B cell (primary cell): ENCODE data around the gene MMGT1. TPM values are rescaled to one million over a fixed set of nuclear protein-coding genes. Genes with fewer than 3 reads are reported as not detected.

Experiments
- ATAC-seq: fragments of 200-7000 bp; cut with Tn5 transposase; one replicate; pipeline ENCODE4 v1.10.0; 2021; ENCODE audit warnings: low read depth, mild to moderate bottlenecking, moderate number of reproducible peaks, moderate library complexity
- CTCF ChIA-PET: fragments of 350-600 bp; sonication (Branson Sonifier 250); formaldehyde crosslinking; loops from one replicate; lab custom pipeline; 2021; ENCODE audit warnings: antibody characterized with exemption, inconsistent platforms; lab: Charles Lee
- POLR2A ChIA-PET: fragments of 350-600 bp; sonication (Branson Sonifier 250); formaldehyde crosslinking; loops from one replicate; lab custom pipeline; 2021; ENCODE audit warnings: antibody characterized with exemption; lab: Charles Lee
- DNase-seq: peaks from one replicate; pipeline ENCODE4 v3.0.0; 2013
- H2AFZ ChIP-seq: 2 replicates; pipeline ENCODE4 v1.6.1; 2012; ENCODE audit warnings: mild to moderate bottlenecking, low read depth, low read length; ENCODE audit not compliant: insufficient read depth, poor library complexity, severe bottlenecking
- H3K27ac ChIP-seq, 2 donors: 1 replicate in 1 of 2; 2 replicates in 1 of 2; pipeline ENCODE4 v1.5.1; 2012 to 2013; ENCODE audit warnings: low read length in 2 of 2, mild to moderate bottlenecking in 2 of 2, moderate library complexity in 1 of 2
- H3K27me3 ChIP-seq, 4 experiments: fragments of 200-600 bp in 1 of 4; sonication (generic) in 1 of 4; replicated peaks in 1 of 4; 1 replicate in 2 of 4; 2 replicates in 2 of 4; pipeline versions ENCODE4 v1.6.1 to v1.7.0; 2013 to 2016; ENCODE audit warnings: low read length in 3 of 4, mild to moderate bottlenecking in 2 of 4, mixed read lengths in 1 of 4, moderate library complexity in 1 of 4; ENCODE audit not compliant: insufficient read depth in 4 of 4, control insufficient read depth in 3 of 4; ENCODE audit errors: control extremely low read depth in 1 of 4
- H3K36me3 ChIP-seq, 2 experiments: replicated peaks in 1 of 2; 1 replicate in 1 of 2; 2 replicates in 1 of 2; pipeline versions ENCODE4 v1.6.1 to v1.7.1; 2013; ENCODE audit warnings: low read length in 1 of 2; ENCODE audit not compliant: insufficient read depth in 2 of 2, control insufficient read depth in 1 of 2; ENCODE audit errors: control extremely low read depth in 1 of 2, extremely low read depth in 1 of 2
- H3K4me1 ChIP-seq, 2 donors: fragments of 200-600 bp in 1 of 2; sonication (generic) in 1 of 2; 1 replicate in 1 of 2; 2 replicates in 1 of 2; pipeline versions ENCODE4 v1.5.1 to v1.6.1; 2013 to 2017; ENCODE audit warnings: low read length in 2 of 2; ENCODE audit not compliant: control insufficient read depth in 2 of 2, insufficient read depth in 2 of 2
- H3K4me2 ChIP-seq: replicated peaks from 2 replicates; pipeline ENCODE3; 2012; ENCODE audit warnings: mild to moderate bottlenecking, low read depth, low read length; ENCODE audit not compliant: poor library complexity, severe bottlenecking
- H3K4me3 ChIP-seq, 5 experiments: fragments of 200-600 bp in 1 of 5; sonication (generic) in 1 of 5; 1 replicate in 3 of 5; 2 replicates in 2 of 5; pipeline versions ENCODE4 v1.5.1 to v1.7.0; 2011 to 2016; ENCODE audit warnings: low read length in 4 of 5, mild to moderate bottlenecking in 4 of 5, low read depth in 2 of 5, control low read depth in 1 of 5, moderate library complexity in 1 of 5; ENCODE audit not compliant: insufficient read depth in 1 of 5; ENCODE audit errors: control extremely low read depth in 1 of 5, extremely low read depth in 1 of 5
- H3K79me2 ChIP-seq: fragments of 200-600 bp; sonication (generic); one replicate; pipeline ENCODE4 v1.6.0; 2016; ENCODE audit warnings: low read length; ENCODE audit not compliant: control insufficient read depth, insufficient read depth
- H3K9ac ChIP-seq: fragments of 200-600 bp; sonication (generic); 2 replicates; pipeline ENCODE4 v1.6.1; 2017; ENCODE audit warnings: mild to moderate bottlenecking, low read length, moderate library complexity
- H3K9me3 ChIP-seq, 3 donors: one replicate each; pipeline versions ENCODE4 v1.6.1 to v1.7.1; 2013; ENCODE audit warnings: low read length in 2 of 3; ENCODE audit not compliant: control insufficient read depth in 2 of 3, insufficient read depth in 1 of 3; ENCODE audit errors: control extremely low read depth in 1 of 3
- H4K20me1 ChIP-seq: 2 replicates; pipeline ENCODE4 v1.6.0; 2012; ENCODE audit warnings: mild to moderate bottlenecking, low read length; ENCODE audit not compliant: insufficient read depth, control insufficient read depth, poor library complexity, severe bottlenecking
- H3K27ac Mint-ChIP-seq: one replicate; pipeline ENCODE4 v1.8.0; 2021; ENCODE audit warnings: mixed read lengths
- H3K27me3 Mint-ChIP-seq: one replicate; pipeline ENCODE4 v1.8.0; 2021; ENCODE audit warnings: mixed read lengths
- H3K4me1 Mint-ChIP-seq: one replicate; pipeline ENCODE4 v1.8.0; 2021; ENCODE audit warnings: mixed read lengths
- H3K4me3 Mint-ChIP-seq: one replicate; pipeline ENCODE4 v1.8.0; 2021; ENCODE audit warnings: mixed read lengths
- H3K9me3 Mint-ChIP-seq: one replicate; pipeline ENCODE4 v1.8.0; 2022; ENCODE audit warnings: mixed read lengths; ENCODE audit not compliant: insufficient read depth
- EZH2 ChIP-seq: IDR thresholded peaks from 2 replicates; pipeline ENCODE4 v1.6.1; 2012; ENCODE audit warnings: borderline replicate concordance, low read depth, mild to moderate bottlenecking, moderate library complexity, low read length; ENCODE audit not compliant: insufficient read depth, poor library complexity, severe bottlenecking
- WGBS: methylation state at CpG from one replicate; pipeline ENCODE4 v1.1.5; 2013; ENCODE audit warnings: missing lambda C conversion rate; ENCODE audit not compliant: insufficient coverage; 5-methylcytosine and 5-hydroxymethylcytosine counted together
- intact Hi-C: fragments of 100-400 bp; cut with micrococcal nuclease; formaldehyde crosslinking; loops from one replicate; pipeline ENCODE4 v1.10.0; 2022
- polyA minus RNA-seq: library from RNA; depleted of rRNA, polyadenylated mRNA; stranded (reverse); fragments of >200 nt; gene quantifications from 2 replicates; pipeline ENCODE4 v1.2.3, GENCODE V29; 2012
- polyA plus RNA-seq: library from polyadenylated mRNA; depleted of rRNA; stranded (reverse); fragments of >200 nt; gene quantifications from 2 replicates; pipeline ENCODE4 v1.2.3, GENCODE V29; 2012
- total RNA-seq, 2 donors: library from RNA; stranded (reverse); fragments of 120-200 nt in 1 of 2; gene quantifications; 1 replicate in 1 of 2; 2 replicates in 1 of 2; pipeline versions ENCODE4 v1.2.3 to v1.2.4, GENCODE V29; 2013 to 2022
- TF ChIP-seq, protein P1 (sequence below): fragments of 200-600 bp; IDR thresholded peaks from one replicate; pipeline ENCODE4 v1.8.0; 2022; ENCODE audit warnings: antibody characterized with exemption, mild to moderate bottlenecking

MMGT1 gene
- total RNA-seq (24.4 and 25.1 TPM in 2 replicates), polyA plus RNA-seq (7.9 and 18.5 TPM in 2 replicates), polyA minus RNA-seq (7.5 and 10.4 TPM in 2 replicates)
- 14.8 TPM for total RNA-seq (2013)

DNA sequence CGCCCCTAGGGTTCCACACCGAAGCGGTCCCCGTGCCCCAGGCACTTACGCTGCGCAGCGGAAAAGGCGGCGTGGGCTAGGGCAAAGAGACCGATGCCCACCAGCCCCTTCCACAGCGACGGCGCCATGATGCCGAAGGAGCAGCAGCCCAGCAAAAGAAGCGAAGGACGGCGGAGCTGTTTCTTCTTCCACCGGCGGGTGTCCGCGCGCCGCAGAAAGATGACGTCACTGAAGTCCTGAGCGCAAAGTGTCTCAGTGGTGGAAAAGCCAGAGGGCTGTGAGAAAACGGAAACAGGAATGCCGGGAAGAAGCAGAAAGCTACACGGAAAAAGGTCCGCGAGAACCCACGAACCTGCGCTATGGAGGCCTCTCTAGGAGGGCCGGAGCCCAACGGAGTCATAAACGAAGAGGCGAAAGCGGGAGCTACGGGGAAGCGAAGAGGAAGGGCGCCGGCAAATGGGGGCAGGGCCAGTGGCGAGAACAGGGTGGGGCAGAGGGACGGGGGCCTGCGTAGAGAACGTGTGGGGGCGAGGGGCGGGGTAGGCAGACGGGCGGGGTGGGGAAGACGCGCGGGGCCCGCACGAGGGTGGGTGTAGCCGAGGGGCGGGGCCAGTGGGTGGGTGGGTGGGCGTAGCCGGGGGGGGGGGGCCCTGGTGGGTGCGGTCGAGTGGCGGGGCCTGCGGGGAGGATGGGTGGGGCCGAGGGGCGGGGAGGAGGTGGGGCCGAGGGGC lies at the start of gene MMGT1:
TSS of gene MMGT1 (minus strand) at position 441 of the 731 bp plus-strand sequence. CDS start at position 128, 313 bp downstream.
- H3K27me3 ChIP-seq: no peaks in the 10 kb centered on the region
- H3K9ac ChIP-seq: peak within 1 kb of the TSS; percentile 92
- H3K4me1 ChIP-seq: peaks cover 9 to 17% of the 10 kb centered on the region in 2 donors
- peaks cover 0 to 1% of the 10 kb centered on the region in 2 experiments for H3K36me3 ChIP-seq
- Mint-ChIP-seq H3K4me1 (peaks cover 21% of the 10 kb centered on the region), H3K27me3 (no peaks in the 10 kb centered on the region), H3K27ac (peak within 1 kb of the TSS; percentile 98), H3K4me3 (peak within 1 kb of the TSS; percentile 99), H3K9me3 (no peaks in the 10 kb centered on the region)
- DNase-seq (peak; percentile 92), ATAC-seq (peak; percentile 91)
- peak within 1 kb of the TSS; percentile 65 to 93 (median 81) for H3K4me3 ChIP-seq
- peak within 1 kb of the TSS; percentile 94 for H2AFZ ChIP-seq
- TF ChIP-seq, protein P1, sequence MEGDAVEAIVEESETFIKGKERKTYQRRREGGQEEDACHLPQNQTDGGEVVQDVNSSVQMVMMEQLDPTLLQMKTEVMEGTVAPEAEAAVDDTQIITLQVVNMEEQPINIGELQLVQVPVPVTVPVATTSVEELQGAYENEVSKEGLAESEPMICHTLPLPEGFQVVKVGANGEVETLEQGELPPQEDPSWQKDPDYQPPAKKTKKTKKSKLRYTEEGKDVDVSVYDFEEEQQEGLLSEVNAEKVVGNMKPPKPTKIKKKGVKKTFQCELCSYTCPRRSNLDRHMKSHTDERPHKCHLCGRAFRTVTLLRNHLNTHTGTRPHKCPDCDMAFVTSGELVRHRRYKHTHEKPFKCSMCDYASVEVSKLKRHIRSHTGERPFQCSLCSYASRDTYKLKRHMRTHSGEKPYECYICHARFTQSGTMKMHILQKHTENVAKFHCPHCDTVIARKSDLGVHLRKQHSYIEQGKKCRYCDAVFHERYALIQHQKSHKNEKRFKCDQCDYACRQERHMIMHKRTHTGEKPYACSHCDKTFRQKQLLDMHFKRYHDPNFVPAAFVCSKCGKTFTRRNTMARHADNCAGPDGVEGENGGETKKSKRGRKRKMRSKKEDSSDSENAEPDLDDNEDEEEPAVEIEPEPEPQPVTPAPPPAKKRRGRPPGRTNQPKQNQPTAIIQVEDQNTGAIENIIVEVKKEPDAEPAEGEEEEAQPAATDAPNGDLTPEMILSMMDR: no peak
- TF ChIP-seq EZH2: no peak
- no peaks in the 10 kb centered on the region for H4K20me1 ChIP-seq
- no peaks in the 10 kb centered on the region for H3K9me3 ChIP-seq
- H3K4me2 ChIP-seq: peak within 1 kb of the TSS; percentile 79
- POLR2A ChIA-PET: interaction anchor here (0.8 to 1.2 kb wide), 2 partner anchors 453 to 922 kb away, joined by 3 to 5 read pairs; partner anchors contain the start of genes INTS6L and RTL8A
- 1% methylated on average over 33 of the region's 65 CpGs for WGBS
- peaks cover 15% of the 10 kb centered on the region for H3K79me2 ChIP-seq
- intact Hi-C loops: loop anchor here (1.0 to 5.0 kb wide), 6 partner anchors 12 to 921 kb away; partner anchors contain the start of genes HTATSF1, MAP7D3, RTL8A and SLC9A6
- CTCF ChIA-PET: interaction anchor here (1.0 kb wide), 1 partner anchor 42 kb away, joined by 3 read pairs; no protein-coding TSS in a partner anchor
- peak within 1 kb of the TSS; percentile 90 to 92 for H3K27ac ChIP-seq

DNA sequence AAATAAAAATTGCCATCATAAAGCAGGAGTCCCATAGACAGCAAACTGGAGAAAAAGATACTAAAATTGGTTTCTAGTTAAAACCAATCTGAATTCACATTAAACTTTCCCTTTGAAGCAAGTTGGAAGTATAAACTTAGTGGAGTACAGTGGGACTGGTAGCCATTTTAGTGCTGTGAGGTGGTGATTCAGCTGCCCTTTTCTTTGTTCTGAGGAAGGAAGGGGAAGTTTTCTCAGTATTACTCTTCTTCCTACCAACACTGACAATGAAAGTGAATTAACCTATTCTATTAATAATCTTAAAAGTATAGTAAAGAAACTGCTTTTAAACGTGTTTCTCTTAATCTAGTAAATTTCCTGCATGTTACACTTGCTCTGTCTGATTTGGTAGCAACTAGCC lies 48.1 kb upstream of the MMGT1 start:
- H3K4me1 ChIP-seq: no peaks in the 10 kb centered on the region
- POLR2A ChIA-PET: no interaction called here
- Mint-ChIP-seq H3K4me1 (no peaks in the 10 kb centered on the region), H3K4me3 (no peak overlapping the region), H3K27ac (no peak overlapping the region), H3K9me3 (no peaks in the 10 kb centered on the region), H3K27me3 (no peaks in the 10 kb centered on the region)
- no peak overlapping the region for H3K4me2 ChIP-seq
- no peaks in the 10 kb centered on the region for H3K27me3 ChIP-seq
- H3K27ac ChIP-seq: no peak overlapping the region
- no peaks in the 10 kb centered on the region for H4K20me1 ChIP-seq
- CTCF ChIA-PET: no interaction called here
- no peak overlapping the region for H3K9ac ChIP-seq
- H3K9me3 ChIP-seq: no peaks in the 10 kb centered on the region
- DNase-seq (no peak), ATAC-seq (no peak)
- intact Hi-C loops: no loop called here
- H3K36me3 ChIP-seq: peaks cover 0 to 5% of the 10 kb centered on the region in 2 experiments
- H2AFZ ChIP-seq: no peak overlapping the region
- TF ChIP-seq, protein P1: no peak
- TF ChIP-seq EZH2: no peak
- H3K4me3 ChIP-seq: no peak overlapping the region
- no CpG with 5 or more reads among the region's 1 CpG for WGBS
- H3K79me2 ChIP-seq: no peaks in the 10 kb centered on the region
